Fibroblast of gingiva (primary cell): Measurements from ENCODE around the gene DUSP12.
"Not testable (repeated sequence)": the region's sequence is repeated elsewhere in the genome, so short reads cannot be mapped to it uniquely, and the experiment has no call there.

ENCODE experiments used
- DNase-seq: peaks from one replicate; pipeline ENCODE4 v3.0.0-alpha.2; 2011; ENCODE audit warnings: low read depth

Gene DUSP12, protein sequence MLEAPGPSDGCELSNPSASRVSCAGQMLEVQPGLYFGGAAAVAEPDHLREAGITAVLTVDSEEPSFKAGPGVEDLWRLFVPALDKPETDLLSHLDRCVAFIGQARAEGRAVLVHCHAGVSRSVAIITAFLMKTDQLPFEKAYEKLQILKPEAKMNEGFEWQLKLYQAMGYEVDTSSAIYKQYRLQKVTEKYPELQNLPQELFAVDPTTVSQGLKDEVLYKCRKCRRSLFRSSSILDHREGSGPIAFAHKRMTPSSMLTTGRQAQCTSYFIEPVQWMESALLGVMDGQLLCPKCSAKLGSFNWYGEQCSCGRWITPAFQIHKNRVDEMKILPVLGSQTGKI

DNA sequence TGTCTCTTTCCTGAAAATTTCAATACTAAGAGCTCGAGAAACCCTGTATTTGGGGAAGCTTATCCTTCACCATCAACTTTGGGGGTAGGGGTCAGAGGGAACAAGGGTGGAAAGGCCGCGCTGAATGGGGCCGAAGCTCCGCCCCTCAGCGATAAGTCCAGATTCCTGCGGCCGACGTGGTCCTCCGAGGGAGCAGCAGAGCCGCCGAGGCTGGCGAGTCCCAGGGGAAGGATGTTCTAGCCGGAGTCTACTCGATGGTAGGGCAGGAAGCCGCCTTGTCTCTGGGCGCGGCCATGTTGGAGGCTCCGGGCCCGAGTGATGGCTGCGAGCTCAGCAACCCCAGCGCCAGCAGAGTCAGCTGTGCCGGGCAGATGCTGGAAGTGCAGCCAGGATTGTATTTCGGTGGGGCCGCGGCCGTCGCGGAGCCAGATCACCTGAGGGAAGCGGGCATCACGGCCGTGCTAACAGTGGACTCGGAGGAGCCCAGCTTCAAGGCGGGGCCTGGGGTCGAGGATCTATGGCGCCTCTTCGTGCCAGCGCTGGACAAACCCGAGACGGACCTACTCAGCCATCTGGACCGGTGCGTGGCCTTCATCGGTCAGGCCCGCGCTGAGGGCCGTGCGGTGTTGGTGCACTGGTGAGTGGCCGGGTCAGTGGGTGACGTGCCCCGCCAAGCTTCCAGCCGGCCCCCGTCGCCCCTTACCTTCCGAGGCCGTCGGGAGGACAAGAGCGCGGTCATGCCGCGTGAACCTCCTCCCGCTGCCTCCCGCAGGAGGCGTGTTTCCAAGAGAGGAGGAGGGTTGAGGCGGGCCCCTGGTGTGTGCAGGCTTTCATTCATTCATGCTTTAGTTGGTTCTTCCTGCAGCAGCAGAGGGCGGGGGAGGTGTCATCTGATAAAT lies at the start of gene DUSP12:
DUSP12 (plus strand) TSS at position 278 of the 899 bp plus-strand sequence; CDS start at position 294, 16 bp downstream.
- DNase-seq: peak; percentile 96

DNA sequence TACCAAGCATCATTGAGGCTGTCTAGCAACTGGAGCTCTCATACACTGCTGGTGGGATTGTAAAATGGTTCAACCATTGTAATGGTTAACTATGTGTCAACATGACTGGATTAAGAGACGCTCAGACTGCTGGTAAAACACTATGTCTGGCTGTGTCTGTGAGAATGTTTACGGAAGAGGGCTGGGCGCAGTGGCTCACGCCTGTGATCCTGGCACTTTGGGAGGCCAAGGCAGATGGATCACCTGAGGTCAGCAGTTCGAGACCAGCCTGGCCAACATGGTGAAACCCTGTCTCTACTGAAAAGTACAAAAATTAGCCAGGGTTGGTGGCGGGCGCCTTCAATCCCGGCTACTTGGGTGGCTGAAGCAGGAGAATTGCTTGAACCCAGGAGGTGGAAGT lies 47.3 kb upstream of the DUSP12 start:
- no peak for DNase-seq

DNA sequence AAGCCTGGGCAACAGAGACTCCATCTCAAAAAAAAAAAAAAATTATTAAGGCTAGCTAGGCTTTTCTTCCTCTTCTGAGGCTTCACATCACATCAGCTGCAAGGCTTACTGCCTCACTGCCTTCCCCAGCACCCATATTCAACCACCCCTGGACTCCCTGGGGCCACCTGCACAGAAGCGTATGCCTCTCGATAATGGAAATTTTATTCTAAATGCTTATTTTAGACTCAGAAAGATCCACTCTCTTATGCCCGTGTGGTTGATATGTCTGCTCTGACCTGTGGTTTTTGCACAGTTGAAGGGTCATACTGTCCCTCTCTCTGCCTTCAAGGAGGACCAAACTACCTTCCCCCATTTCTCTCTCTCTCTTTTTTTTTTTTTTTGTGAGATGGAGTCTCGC lies 44.0 kb upstream of the DUSP12 start:
- no peak for DNase-seq

DNA sequence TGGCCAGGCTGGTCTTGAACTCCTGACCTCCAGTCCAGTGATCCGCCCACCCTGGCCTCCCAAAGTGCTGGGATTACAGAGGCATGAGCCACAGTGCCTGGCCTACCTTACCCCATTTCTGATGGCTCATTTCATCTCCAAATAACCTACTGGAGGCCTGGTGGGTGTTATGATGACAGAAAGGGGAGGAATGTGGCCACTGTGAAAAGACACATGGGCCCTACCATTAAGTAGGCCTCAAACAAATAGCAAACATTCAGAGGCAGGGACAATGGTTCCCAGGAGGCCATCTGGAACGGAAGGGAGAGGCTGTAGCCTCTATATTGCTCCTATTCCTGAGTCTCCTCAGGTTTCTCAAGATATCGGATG lies 43.5 kb upstream of the DUSP12 start:
- peak; percentile 50 for DNase-seq

DNA sequence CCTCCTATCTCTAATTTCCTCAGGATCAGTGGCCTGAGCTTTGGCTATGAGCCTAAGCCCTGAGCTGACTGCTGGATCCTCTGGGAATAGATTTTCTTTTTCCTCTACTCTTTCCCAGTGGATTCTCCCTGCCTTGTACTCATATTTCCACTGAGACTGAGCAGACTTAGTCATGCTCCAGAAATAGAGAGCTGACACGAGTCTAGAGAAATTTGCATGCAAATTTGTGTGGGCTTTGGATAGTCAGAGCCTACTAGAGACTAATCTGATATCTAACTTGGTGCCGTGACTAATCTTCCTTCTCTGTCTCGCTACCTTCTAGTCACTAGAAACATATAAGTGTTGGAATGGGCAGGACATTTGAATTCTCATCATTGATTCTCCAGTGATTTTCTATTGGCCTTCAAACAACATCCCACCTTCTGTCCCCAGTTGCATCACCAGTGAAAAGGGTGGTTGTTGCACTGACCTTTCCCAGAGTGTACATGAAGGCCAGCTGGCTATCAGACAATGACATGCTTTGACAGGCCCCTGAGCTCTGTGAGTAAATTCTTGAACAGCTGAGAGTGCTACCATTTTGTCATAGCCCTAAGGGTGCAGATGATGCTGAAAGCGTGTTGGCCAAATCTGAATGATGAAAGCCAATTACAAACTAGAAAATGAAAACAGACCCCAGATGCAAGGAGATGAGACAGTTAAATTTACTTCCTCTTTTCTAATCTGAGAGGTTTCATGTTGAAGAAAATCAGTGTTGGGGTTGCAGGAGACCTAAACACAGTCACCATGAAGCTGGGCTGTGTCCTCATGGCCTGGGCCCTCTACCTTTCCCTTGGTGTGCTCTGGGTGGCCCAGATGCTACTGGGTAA lies 42.9 kb upstream of the DUSP12 start, which contains the start of gene FCRLA:
FCRLA (plus strand) TSS at position 748 of the 866 bp plus-strand sequence; CDS start at position 784, 36 bp downstream.
- peak; percentile 79 for DNase-seq

DNA sequence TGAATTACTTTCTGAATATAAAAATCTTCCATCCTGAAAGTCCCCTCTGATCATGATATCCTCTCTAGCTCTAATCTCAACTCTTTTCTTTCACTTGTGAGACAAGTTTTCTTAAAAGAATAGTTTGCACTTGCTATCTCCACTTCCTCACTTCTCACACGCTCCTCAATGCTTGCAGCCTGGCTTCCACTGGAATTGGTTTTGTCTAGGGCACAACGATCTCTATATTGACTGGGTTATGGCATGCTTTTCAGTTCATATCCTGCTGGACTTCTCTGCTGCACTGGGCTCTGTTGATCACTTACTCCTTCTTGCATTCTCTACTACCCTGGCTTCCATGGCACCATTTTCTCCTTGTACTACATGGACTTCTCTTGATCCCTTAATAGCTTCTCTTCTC lies 42.1 kb upstream of the DUSP12 start:
- DNase-seq: no peak

DNA sequence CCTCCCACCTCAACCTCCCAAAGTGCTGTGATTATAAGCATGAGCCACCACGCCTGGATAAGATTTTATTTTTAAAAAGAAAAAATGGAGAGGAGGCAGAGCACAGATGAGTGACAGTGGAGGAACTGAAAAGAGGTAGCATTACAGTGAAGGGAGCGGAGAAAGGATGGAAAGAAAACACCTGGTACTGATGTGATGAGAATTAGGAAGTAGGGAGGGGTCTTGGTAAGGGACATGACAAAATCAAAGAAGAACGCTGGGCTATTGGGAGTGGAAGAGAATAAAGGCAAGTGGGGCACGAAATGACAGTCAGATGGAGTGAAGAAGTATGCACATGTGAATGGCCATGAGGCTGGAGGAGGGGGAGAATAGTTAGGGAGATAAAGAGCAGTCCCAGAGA lies 40.2 kb upstream of the DUSP12 start:
- DNase-seq: no peak

DNA sequence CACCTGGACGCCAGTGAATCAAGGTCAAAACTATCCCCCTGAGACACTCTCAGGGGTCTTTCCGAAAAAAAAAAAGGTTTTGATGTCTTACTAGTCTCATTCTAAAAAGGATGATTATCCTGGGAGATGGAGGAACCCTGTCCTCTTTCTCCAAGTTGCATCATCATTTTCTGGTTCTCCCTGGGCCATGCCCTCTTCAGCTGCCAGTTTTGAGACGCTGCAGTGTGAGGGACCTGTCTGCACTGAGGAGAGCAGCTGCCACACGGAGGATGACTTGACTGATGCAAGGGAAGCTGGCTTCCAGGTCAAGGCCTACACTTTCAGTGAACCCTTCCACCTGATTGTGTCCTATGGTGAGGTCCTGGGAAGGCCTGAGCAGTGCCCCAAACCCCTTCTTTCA lies 39.0 kb upstream of the DUSP12 start:
- DNase-seq: no peak

DNA sequence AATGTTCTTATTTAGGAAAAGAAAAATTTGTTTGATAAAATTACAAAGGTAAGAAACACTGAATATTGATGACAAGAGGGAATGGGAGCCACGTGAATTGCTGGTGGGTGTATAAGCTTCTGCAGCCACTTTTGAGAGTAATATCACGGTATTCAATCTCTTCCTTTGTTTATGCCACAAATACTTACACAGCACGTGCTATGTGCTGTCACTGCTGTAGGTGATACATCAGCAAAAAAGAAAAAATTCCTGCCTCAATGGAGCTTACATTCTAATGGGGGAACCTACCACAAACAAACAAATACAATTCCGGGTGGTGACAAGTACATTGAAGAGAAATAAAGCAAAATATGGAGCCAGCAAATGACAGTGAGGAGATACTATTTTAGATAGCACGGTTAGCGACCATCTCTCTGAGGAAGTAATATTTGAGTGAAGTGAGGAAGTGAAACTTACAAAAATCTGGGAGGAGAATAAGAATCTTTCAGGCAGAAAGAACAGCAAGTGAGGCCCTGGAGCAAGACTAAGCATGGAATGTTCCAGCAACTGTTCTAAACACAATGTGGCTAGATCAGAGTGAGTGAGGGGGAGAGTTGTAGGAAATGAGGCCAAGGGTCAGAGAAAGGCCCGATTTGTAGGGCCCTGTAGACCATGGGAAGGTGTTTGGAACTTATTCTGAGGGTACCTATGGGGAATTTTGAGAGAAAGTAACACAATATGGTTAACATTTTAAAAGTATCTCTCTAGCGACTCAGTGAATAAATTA lies 30.8 kb upstream of the DUSP12 start:
- DNase-seq: no peak

DNA sequence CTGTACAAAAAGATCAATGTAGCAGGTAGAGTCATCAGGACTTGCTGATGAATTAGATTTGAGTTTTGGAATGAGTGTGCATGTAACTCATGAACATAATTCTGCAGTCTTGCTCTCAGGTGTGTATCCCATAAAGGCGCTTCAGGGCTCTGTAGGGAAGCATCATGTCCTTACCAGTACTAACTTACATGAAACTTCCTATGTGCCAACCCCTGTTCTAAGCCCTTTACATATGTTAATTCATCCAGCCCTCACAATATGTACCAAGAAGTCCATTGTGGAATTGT lies 30.3 kb upstream of the DUSP12 start:
- no peak for DNase-seq

DNA sequence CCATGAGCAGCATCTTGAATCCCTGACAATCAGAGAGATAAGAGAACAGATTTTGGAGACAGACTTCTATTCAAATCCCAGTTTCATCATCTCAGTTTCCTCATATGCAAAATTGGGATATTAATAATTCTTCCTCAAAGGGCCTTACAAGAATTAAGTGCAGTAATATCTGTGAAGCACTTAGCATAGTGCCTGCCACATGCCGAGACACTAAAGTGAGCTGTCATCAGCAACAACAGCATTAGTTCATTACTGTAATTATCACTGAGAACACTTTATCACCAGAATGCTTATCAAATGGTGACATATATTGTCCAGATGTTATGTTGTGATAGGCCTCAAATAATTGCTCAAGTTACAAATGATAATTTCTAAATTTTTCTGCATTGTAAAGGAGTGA lies 29.2 kb upstream of the DUSP12 start:
- no peak for DNase-seq

DNA sequence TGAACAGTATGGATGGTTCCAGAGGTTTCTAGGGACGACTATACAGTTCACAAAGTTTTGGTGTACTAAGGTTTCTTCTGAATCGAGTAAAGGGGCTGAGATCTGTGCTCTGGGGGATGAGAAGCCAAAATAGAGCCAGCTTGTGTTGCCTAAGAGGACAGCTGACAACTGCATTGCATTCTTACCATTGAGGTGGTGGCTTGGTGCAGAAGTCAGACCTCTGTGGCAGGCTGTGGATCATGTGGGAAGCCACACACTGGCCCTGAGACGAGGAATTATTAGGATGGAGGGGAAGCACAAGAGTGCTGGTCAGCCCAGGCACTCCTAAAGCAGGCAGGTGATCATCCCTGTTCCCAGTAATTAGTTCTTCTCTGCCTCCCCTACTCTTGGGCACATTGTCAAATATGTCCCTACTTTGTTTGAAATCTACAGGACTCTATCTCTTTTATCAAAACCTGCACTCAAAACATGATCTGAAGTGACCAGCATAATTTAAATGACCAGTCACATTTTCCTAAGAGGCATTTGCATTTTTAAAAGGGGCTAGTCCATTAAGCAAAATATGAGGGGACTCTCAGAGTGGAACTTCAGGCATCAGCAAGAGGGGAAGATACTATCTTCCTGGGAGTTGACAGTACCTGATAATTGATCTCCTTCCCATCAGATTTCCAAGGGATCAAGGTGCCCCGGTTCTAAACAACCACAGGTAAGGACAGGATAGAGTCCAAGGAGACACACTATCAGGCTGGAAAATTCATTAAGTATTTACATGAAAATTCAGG lies 28.4 kb upstream of the DUSP12 start, which contains the start of gene FCRLB:
FCRLB (plus strand) TSS at position 589 of the 782 bp plus-strand sequence. CDS start 1,129 bp downstream, outside the sequence.
- DNase-seq: no peak

DNA sequence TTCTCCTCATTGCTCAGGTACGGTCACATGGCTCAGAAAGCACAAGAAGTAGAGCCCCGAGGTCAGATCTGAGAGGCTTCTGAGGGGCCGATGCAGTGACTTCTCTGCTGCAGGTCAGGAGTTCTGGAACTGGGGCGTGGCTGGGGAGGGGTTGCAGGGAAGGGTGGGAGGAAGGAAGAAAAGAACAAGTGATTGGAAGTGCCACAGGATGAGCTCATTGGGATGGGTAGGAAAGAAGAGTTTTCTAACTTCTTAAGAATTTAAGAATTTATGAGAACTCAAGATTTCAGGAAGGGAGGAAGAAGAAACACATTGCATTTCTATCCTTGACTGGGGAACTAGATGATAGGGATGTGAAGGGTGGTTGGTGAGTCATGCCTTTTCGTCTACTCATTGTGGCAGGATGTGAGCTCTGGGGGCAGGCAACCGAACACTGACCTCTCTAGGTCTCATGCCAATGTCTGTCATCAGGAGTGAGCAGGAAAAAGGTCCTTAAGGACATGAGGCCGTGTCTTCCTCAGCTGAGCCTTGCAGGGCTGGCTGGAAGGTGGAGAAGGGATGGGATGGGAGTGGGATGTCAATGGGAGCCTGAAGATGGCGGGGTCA lies 27.7 kb upstream of the DUSP12 start:
- peak; percentile 31 for DNase-seq

DNA sequence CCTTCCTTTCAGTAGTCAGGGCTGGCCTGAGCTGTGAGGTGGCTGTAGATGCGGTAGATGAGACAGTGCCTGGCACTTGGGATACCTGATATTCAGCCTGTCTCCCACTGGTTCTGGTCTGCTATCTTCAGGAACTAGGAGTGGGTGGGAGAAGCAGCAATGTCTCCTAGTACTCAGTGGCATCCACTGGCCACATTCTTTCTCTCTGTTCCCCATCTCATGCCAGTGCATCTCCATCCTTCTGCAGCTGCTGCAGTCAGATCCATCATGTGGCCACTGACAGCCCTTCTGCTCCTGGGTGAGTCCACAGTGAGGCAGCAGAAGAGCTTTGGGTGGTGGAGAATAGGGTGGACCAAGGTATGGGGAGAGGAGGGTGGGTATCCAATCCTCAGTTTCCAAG lies 27.2 kb upstream of the DUSP12 start:
- DNase-seq: no peak

DNA sequence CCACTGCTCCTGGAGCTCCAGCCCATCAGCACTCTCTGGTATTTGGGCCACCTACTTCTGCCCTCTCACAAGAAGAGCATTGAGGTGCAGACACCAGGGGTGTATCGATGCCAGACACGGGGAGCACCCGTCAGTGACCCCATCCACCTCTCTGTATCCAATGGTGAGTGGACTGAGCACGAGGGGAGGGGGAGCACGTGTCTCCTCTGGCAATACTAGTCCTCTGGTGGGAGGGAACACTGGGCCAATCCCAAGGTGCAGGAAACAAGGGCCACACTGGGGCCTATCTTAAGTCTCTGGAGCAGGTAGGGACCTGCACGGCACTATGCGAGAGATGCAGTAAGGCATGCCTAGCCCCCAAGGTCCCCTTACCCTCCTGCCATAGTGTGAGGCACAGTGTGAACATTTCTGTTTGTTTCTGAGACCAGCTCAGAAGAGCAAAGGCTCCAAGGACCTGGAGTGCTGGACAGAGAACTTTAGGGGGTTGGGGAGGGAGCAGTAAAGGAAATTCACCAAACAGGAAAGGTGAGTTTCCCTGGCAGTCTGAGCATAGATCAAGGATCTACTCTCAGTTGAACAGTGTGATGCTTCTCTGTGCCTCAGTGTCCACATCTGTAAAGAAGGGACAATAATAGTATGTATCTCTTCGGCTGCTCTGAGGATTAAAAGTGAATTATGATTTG lies 26.0 kb upstream of the DUSP12 start:
- no peak for DNase-seq

DNA sequence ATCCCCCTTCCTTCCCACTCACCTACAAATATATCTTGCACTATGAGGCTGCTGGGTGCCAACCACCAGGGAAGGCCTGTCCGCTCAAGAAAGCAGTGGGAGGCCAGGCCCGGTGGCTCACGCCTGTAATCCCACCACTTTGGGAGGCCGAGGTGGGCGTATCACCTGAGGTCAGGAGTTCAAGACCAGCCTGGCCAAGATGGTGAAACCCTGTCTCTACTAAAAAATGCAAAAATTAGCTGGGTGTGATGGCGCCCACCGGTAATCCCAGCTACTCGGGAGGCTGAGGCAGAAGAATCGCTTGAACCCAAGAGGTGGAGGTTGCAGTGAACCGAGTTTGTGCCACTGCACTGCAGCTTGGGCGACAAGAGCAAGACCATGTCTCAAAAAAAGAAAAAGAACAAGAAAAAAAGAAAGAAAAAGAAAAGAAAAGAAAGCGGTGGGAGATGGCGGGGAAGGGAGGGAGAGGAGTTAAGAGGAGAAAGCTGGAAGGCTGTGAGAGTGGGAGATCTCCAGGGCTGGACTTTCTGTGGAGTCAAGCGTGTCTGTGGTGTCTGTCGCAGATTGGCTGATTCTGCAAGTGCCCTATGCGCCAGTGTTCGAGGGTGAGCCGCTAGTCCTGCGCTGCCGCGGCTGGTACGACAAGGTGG lies 24.2 kb upstream of the DUSP12 start:
- DNase-seq: not testable (repeated sequence)

DNA sequence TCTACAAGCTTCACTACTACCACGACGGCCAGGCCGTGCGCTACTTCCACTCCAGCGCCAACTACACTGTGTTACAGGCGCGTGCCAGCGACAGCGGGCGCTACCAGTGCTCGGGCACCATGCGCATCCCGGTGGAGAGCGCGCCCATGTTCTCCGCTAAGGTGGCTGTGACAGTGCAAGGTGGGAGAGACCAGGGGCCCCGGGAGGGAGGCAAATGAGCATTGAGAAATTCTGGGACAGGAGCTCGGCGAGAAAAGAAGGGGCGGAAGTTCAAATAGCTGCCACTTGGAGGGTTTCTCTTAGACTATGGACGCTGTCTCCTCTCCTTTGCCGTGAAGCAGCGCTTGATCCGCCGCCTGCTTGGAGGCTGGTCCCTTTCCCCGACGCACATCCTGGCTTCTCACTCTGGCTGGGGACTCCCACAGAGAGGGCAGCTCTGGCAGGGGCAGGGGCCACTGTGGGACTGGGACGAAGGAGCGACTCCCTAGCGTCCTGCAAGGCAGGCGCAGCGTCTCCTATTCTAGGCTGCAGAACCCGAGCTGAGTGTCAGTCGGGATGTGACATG lies 23.6 kb upstream of the DUSP12 start:
- peak; percentile 36 for DNase-seq

DNA sequence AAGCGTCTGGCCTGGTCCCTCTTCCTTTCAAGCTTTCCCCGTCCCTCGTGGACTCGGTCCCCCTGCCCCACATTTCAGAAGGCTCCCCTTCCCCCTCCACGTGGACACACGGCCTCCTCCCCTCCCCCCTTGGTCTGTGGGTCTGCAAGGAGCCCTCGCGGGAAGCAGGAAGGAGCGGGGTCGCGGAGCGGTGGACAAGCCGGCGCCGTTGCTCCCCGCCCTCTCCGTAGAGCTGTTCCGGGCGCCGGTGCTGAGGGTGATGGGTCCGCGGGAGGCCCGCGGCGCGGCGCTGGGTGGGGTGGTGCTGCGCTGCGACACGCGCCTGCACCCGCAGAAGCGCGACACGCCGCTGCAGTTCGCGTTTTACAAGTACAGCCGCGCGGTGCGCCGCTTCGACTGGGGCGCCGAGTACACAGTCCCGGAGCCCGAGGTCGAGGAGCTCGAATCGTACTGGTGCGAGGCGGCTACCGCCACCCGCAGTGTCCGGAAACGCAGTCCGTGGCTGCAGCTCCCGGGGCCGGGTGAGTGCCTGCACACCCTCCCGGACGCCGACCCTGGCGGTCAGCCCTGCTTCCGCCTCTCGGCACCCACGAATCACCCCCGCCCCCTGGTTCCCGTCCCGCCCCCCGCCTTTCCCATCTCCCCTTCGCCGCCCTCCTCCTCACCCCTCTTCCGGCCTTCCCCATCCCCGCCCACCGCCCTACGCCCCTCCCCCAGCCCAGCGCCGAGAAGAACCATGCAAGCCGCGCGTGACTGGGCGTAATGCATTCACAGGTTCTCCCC lies 22.9 kb upstream of the DUSP12 start:
- peak; percentile 83 for DNase-seq
